ENCODE data around the gene SPOP. TPM values are rescaled to one million over a fixed set of nuclear protein-coding genes. Genes with fewer than 3 reads are reported as not detected.
A peak's percentile ranks its signal among the peaks of the same experiment; 100 is the strongest.

SPOP gene
- total RNA-seq, 8 experiments from 2014 or later: 39.4 to 61.7 (median 45.4) TPM

- no peak overlapping the region for H3K4me3 ChIP-seq
- H3K4me1 ChIP-seq (replicated peaks in 1 of 2): peaks cover 0 to 5% of the 10 kb centered on the region in 2 donors
- 77 to 100% (median 94%) methylated on average over 1 to 7 of the region's 7 CpGs for WGBS, 10 experiments
- in situ Hi-C loops (cut with MboI; ENCODE audit: low pct_unique_long_range_greater_than_20kb in 2 of 9, low sequenced_read_pairs in 9 of 9, unreplicated experiment in 9 of 9): no loop called here
- no peak for ATAC-seq (replicated peaks in 6 of 8)
- no peak overlapping the region for H3K27ac ChIP-seq
Observed at GRCh38 chr17:49637050-49637449, 40.8 kb downstream of the SPOP start.

GRCh38 chr17:49635121-49635520 lies 42.8 kb downstream of the SPOP start:
- ATAC-seq (replicated peaks in 6 of 8): no peak
- in situ Hi-C loops (cut with MboI; ENCODE audit: low pct_unique_long_range_greater_than_20kb in 2 of 9, low sequenced_read_pairs in 9 of 9, unreplicated experiment in 9 of 9): no loop called here
- no peak overlapping the region for H3K4me3 ChIP-seq
- H3K4me1 ChIP-seq (replicated peaks in 1 of 2): peaks cover 0 to 5% of the 10 kb centered on the region in 2 donors
- no peak overlapping the region for H3K27ac ChIP-seq
- WGBS, 10 experiments: 8 to 80% (median 60%) methylated on average over 1 of the region's 1 CpG; no CpG with 5 or more reads in 1 of the 10 experiments

DNA sequence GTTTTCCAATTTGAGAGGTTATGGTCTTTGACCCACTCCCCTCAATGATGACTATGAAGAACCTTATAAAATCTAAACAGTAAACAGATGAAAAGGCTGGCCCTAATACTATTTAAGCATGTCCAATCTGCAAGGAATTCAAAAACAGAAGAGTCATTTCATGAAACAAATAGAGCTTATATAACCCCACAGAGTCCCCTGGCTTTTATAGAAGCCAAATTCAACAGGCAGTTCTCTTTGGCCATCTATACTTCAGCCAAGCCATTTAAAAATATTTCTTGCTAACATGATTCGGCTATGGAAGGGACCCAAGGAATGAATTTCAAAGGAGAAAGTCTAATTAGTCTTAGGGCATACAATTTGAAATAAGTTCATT lies 43.4 kb downstream of the SPOP start:
- in situ Hi-C loops (cut with MboI; ENCODE audit: low pct_unique_long_range_greater_than_20kb in 2 of 9, low sequenced_read_pairs in 9 of 9, unreplicated experiment in 9 of 9): no loop called here
- Histone ChIP-seq H3K4me3 (no peak overlapping the region), H3K4me1 (replicated peaks in 1 of 2) (peaks cover 0 to 5% of the 10 kb centered on the region in 2 donors), H3K27ac (no peak overlapping the region)
- ATAC-seq (replicated peaks in 6 of 8): no peak
- 0 to 100% (median 20%) methylated on average over 1 of the region's 1 CpG; no CpG with 5 or more reads in 3 of the 10 experiments for WGBS, 10 experiments

- WGBS, 10 experiments: 17 to 100% (median 74%) methylated on average over 1 to 4 of the region's 4 CpGs; no CpG with 5 or more reads in 1 of the 10 experiments
- no peak overlapping the region for H3K27ac ChIP-seq
- H3K4me1 ChIP-seq (replicated peaks in 1 of 2): peaks cover 0 to 5% of the 10 kb centered on the region in 2 donors
- in situ Hi-C loops (cut with MboI; ENCODE audit: low pct_unique_long_range_greater_than_20kb in 2 of 9, low sequenced_read_pairs in 9 of 9, unreplicated experiment in 9 of 9): no loop called here
- H3K4me3 ChIP-seq: no peak overlapping the region
- ATAC-seq (replicated peaks in 6 of 8): no peak
Observed at GRCh38 chr17:49633762-49634484, 44.0 kb downstream of the SPOP start.

DNA sequence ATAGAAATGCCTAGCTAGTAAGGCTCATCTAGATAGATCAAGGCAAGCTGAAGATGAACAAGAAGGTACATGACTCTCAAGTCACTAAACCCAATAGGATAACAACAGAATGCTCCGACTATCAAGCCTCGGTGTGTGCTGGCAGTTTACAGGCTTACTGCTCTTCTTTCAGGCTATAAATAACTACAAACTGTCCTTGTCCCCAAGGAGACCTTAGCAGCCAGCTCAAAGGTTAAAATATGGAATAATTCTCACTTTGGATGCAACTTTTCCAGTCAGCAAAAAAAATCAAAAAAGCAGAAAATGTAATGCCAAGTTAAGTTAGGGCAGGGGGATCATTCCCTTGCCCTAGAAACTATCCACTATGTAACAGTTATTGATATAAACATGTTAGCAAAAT lies 44.6 kb downstream of the SPOP start:
- no peak for ATAC-seq (replicated peaks in 6 of 8)
- in situ Hi-C loops (cut with MboI; ENCODE audit: low pct_unique_long_range_greater_than_20kb in 2 of 9, low sequenced_read_pairs in 9 of 9, unreplicated experiment in 9 of 9): no loop called here
- WGBS, 10 experiments: 0 to 84% (median 19%) methylated on average over 1 to 2 of the region's 2 CpGs; no CpG with 5 or more reads in 4 of the 10 experiments
- Histone ChIP-seq H3K4me1 (replicated peaks in 1 of 2) (peaks cover 0 to 5% of the 10 kb centered on the region in 2 donors), H3K4me3 (no peak overlapping the region), H3K27ac (no peak overlapping the region)

DNA sequence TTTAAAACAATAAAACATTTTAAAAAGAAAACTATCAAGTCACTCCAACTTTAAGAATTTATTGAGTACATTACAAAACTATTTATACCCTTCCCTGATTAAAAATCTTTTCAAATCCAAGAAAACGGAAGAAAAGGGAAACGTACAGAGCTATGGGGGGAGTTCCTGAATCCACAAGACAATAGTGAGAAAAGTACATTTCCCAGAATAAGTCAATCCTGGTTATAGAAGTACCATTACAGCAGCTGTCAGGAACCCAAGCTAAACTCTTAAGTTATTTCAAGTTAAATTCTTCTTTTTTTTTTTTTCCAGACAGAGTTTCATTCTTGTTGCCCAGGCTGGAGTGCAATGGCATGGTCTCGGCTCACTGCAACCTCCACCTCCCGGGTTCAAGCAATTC lies 45.7 kb downstream of the SPOP start:
- WGBS, 10 experiments: 72 to 100% (median 88%) methylated on average over 2 to 4 of the region's 4 CpGs; no CpG with 5 or more reads in 1 of the 10 experiments

DNA sequence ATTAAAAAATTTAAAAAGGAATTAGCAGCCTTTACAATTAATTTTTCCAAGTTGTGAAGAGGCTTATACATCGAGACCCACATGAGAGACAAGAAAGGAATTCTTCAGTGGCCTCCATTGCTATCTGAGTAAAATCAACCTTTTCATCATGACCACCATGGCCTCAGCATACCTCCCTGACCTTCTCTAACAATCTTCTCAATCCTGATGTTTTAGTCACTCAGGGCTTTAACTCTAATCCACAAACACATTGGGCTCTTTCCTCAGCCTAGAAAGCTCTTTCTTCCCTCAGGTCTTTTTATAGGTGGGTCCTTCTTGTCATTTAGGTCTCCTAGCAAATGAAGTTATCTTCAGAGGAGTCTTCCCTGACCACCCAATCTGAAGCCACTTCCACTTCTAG lies 46.4 kb downstream of the SPOP start:
- Histone ChIP-seq H3K4me3 (no peak overlapping the region), H3K27ac (no peak overlapping the region), H3K4me1 (replicated peaks in 1 of 2) (peaks cover 0 to 5% of the 10 kb centered on the region in 2 donors)
- ATAC-seq (replicated peaks in 6 of 8): no peak
- in situ Hi-C loops (cut with MboI; ENCODE audit: low pct_unique_long_range_greater_than_20kb in 2 of 9, low sequenced_read_pairs in 9 of 9, unreplicated experiment in 9 of 9): no loop called here
- 60 to 100% (median 100%) methylated on average over 1 of the region's 1 CpG; no CpG with 5 or more reads in 2 of the 10 experiments for WGBS, 10 experiments

More for the DNA sequence above, 45.7 kb downstream of the SPOP start:
- Histone ChIP-seq H3K4me3 (no peak overlapping the region), H3K27ac (no peak overlapping the region), H3K4me1 (replicated peaks in 1 of 2) (peaks cover 0 to 5% of the 10 kb centered on the region in 2 donors)
- ATAC-seq (replicated peaks in 6 of 8): no peak
- in situ Hi-C loops (cut with MboI; ENCODE audit: low pct_unique_long_range_greater_than_20kb in 2 of 9, low sequenced_read_pairs in 9 of 9, unreplicated experiment in 9 of 9): no loop called here

GRCh38 chr17:49630113-49630900 lies 47.6 kb downstream of the SPOP start:
- WGBS, 10 experiments: 68 to 100% (median 95%) methylated on average over 1 to 6 of the region's 6 CpGs
- in situ Hi-C loops (cut with MboI; ENCODE audit: low pct_unique_long_range_greater_than_20kb in 2 of 9, low sequenced_read_pairs in 9 of 9, unreplicated experiment in 9 of 9): no loop called here
- Histone ChIP-seq H3K4me3 (no peak overlapping the region), H3K4me1 (replicated peaks in 1 of 2) (peaks cover 0 to 5% of the 10 kb centered on the region in 2 donors), H3K27ac (no peak overlapping the region)
- no peak for ATAC-seq (replicated peaks in 6 of 8)

DNA sequence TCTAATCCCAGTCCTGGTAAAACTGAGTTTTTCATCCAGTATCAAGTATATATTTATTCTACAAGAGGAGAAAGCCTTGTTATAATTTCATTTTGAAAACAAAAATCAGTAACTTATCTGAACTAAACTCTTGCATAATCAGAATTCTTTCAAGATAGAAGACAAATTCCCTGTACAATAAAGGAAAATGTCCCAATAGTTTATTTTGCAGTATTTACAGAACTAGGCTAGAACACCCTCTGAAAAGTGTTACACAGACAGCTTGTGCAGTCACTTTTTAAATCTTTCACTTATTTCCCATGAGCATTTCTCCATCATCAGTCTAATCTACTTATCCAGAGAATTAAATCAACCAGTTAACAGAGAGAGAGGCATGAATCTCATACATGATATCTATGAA lies 48.5 kb downstream of the SPOP start:
- in situ Hi-C loops (cut with MboI; ENCODE audit: low pct_unique_long_range_greater_than_20kb in 2 of 9, low sequenced_read_pairs in 9 of 9, unreplicated experiment in 9 of 9): no loop called here
- ATAC-seq (replicated peaks in 6 of 8): no peak
- Histone ChIP-seq H3K4me1 (replicated peaks in 1 of 2) (peaks cover 0 to 5% of the 10 kb centered on the region in 2 donors), H3K27ac (no peak overlapping the region), H3K4me3 (no peak overlapping the region)

DNA sequence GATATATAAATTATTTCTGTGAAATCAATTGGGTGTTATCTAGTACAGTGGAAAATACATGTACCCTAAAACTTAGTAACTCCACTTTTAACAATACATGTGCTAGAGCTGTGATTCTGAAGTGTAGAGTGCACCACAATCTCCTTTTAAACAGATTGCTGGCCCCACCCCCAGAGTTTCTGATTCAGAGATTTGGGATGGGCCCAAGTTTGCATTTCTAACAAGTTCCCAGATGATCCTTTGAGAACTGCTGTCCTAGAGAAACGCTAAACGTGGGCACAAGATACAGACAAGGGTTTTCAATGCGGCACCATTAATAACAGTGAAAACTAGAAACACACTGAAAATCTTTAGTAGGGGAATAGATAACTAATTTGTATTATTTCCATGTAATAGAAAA lies 53.0 kb downstream of the SPOP start:
- 33 to 92% (median 64%) methylated on average over 2 to 3 of the region's 3 CpGs; no CpG with 5 or more reads in 4 of the 10 experiments for WGBS, 10 experiments

GRCh38 chr17:49621946-49622529 lies 55.9 kb downstream of the SPOP start:
- in situ Hi-C loops (cut with MboI; ENCODE audit: low pct_unique_long_range_greater_than_20kb in 2 of 9, low sequenced_read_pairs in 9 of 9, unreplicated experiment in 9 of 9): no loop called here
- no peak for ATAC-seq (replicated peaks in 6 of 8)
- 81 to 100% (median 100%) methylated on average over 1 to 2 of the region's 2 CpGs; no CpG with 5 or more reads in 4 of the 10 experiments for WGBS, 10 experiments
- H3K27ac ChIP-seq: no peak overlapping the region
- no peaks in the 10 kb centered on the region for H3K4me1 ChIP-seq (replicated peaks in 1 of 2)
- no peak overlapping the region for H3K4me3 ChIP-seq

More for the DNA sequence above, 53.0 kb downstream of the SPOP start:
- no peak overlapping the region for H3K27ac ChIP-seq
- no peak overlapping the region for H3K4me3 ChIP-seq
- in situ Hi-C loops (cut with MboI; ENCODE audit: low pct_unique_long_range_greater_than_20kb in 2 of 9, low sequenced_read_pairs in 9 of 9, unreplicated experiment in 9 of 9): no loop called here
- H3K4me1 ChIP-seq (replicated peaks in 1 of 2): no peaks in the 10 kb centered on the region
- peak in 2 of 8 experiments; percentile 89 to 95 for ATAC-seq (replicated peaks in 6 of 8)

DNA sequence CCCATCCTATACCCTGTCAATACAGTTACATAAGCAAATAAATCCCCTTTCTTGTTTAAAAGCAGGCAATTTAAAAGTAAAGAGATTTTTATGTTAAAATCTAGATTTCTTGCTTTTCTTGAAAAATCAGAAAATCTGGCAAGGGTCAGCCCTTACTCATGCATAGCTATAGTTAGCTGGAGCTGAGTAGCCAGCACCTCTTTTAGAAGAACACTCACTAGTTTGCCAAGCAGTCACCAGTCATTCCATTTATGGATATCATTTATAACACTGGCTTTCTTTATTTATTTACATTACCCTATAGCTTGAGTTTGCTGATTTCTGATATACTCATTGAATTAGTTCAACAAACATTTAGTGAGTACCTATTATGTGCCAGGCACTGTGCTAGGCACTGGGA lies 56.5 kb downstream of the SPOP start:
- Histone ChIP-seq H3K4me1 (replicated peaks in 1 of 2) (no peaks in the 10 kb centered on the region), H3K4me3 (no peak overlapping the region), H3K27ac (no peak overlapping the region)
- no peak for ATAC-seq (replicated peaks in 6 of 8)
- in situ Hi-C loops (cut with MboI; ENCODE audit: low pct_unique_long_range_greater_than_20kb in 2 of 9, low sequenced_read_pairs in 9 of 9, unreplicated experiment in 9 of 9): no loop called here

DNA sequence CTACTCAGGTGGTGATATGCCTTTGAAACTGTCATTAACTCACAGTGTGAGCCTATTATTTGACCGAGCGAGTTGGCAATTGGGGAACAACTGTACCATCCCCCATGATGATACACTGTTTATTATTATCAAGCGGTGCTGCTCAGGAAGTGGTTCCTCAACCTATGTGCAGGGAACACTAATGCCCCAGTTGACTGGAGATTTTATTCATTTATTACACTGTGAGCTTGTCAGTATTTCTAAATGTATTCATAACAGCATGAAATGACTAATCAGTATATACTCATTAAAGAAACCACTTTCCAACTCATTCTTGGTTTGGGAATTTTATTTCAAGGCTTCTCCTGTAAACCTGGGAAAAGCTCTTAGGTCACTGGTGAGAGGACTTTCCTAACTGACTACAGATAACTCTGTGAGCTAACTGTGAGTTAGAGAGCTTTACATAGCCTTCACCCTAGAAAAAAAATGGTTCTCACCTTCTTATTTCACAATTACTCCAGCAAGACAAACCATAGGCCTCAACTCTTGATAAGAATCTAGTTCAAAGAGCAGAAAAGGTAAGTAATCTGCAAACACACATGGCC lies 59.8 kb downstream of the SPOP start:
- no peak overlapping the region for H3K27ac ChIP-seq
- ATAC-seq (replicated peaks in 6 of 8): no peak

More for the DNA sequence above, 59.8 kb downstream of the SPOP start:
- WGBS, 10 experiments: 81 to 100% (median 98%) methylated on average over 1 to 3 of the region's 3 CpGs; no CpG with 5 or more reads in 4 of the 10 experiments
- in situ Hi-C loops (cut with MboI; ENCODE audit: low pct_unique_long_range_greater_than_20kb in 2 of 9, low sequenced_read_pairs in 9 of 9, unreplicated experiment in 9 of 9): no loop called here
- no peaks in the 10 kb centered on the region for H3K4me1 ChIP-seq (replicated peaks in 1 of 2)
- no peak overlapping the region for H3K4me3 ChIP-seq
